Measurements from ENCODE around the gene IL6R. TPM values are rescaled to one million over a fixed set of nuclear protein-coding genes. Genes with fewer than 3 reads are reported as not detected.
"Not testable (repeated sequence)": the region's sequence is repeated elsewhere in the genome, so short reads cannot be mapped to it uniquely, and the experiment has no call there.

IL6R gene
- total RNA-seq, 5 donors from 2014 or later (not counting 1 experiment from before 2014, with no cell fraction given): 76.0 to 87.9 (median 80.8) TPM

- Histone ChIP-seq H3K27me3 (replicated peaks in 1 of 2; ENCODE audit: control insufficient read depth in 2 of 2, extremely low read depth in 1 of 2, insufficient read depth in 2 of 2, low read length in 1 of 2) (no peaks in the 10 kb centered on the region), H3K4me3 (ENCODE audit: control insufficient read depth in 1 of 2, extremely low read depth in 1 of 2, low read length in 1 of 2) (no peak overlapping the region), H3K4me1 (ENCODE audit: control insufficient read depth in 1 of 2, extremely low read depth in 1 of 2, insufficient read depth in 2 of 2, low read length in 2 of 2) (peaks cover 19 to 78% of the 10 kb centered on the region in 2 experiments), H3K36me3 (ENCODE audit: control insufficient read depth in 2 of 2, extremely low read depth in 1 of 2, insufficient read depth in 1 of 2, low read length in 1 of 2) (peaks cover 0 to 4% of the 10 kb centered on the region in 2 donors), H3K9me3 (no peaks in the 10 kb centered on the region), H3K27ac (ENCODE audit: low read length) (peak overlapping the region; percentile 31)
- H3K4me3 Mint-ChIP-seq: peak overlapping the region in 2 of 3 donors; percentile 17 to 75
- POLR2A ChIA-PET: no interaction called here
- CTCF ChIA-PET: no interaction called here
- peak overlapping the region; percentile 88 to 97 for H3K27ac Mint-ChIP-seq
- H3K27me3 Mint-ChIP-seq: no peaks in the 10 kb centered on the region
- no peaks in the 10 kb centered on the region for H3K9me3 Mint-ChIP-seq
- WGBS (ENCODE audit: insufficient coverage): 80% methylated on average over 3 of the region's 10 CpGs
- DNase-seq (no peak), ATAC-seq (replicated peaks in 1 of 4) (no peak)
- peaks cover 10% of the 10 kb centered on the region for H3K36me3 Mint-ChIP-seq
- H3K4me1 Mint-ChIP-seq: peaks cover 92 to 94% (median 93%) of the 10 kb centered on the region in 3 donors
Measured at GRCh38 chr1:154420961-154421924, 16.1 kb downstream of the IL6R start.

DNA sequence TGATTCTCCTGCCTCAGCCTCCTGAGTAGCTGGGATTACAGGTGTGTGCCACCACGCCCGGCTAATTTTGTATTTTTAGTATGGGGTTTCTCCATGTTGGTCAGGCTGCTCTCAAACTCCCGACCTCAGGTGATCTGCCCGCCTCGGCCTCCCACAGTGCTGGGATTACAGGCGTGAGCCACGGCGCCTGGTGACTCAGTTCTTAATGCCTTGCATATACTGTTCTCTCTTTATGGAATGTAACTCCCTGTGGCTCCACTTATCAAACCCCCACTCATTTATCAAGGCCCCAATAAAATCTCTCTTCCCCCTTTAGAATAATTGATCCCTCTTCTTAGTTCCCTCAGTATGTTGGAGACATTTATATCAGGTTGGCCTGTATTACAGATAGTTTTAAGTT lies 16.9 kb downstream of the IL6R start:
- H3K27me3 ChIP-seq (replicated peaks in 1 of 2; ENCODE audit: control insufficient read depth in 2 of 2, extremely low read depth in 1 of 2, insufficient read depth in 2 of 2, low read length in 1 of 2); H3K36me3 Mint-ChIP-seq; H3K36me3 ChIP-seq (ENCODE audit: control insufficient read depth in 2 of 2, extremely low read depth in 1 of 2, insufficient read depth in 1 of 2, low read length in 1 of 2); H3K9me3 Mint-ChIP-seq; H3K27me3 Mint-ChIP-seq; POLR2A ChIA-PET; H3K4me3 ChIP-seq (ENCODE audit: control insufficient read depth in 1 of 2, extremely low read depth in 1 of 2, low read length in 1 of 2); DNase-seq; H3K27ac ChIP-seq (ENCODE audit: low read length); H3K9me3 ChIP-seq; ATAC-seq (replicated peaks in 1 of 4): not testable (repeated sequence)
- WGBS (ENCODE audit: insufficient coverage): 100% methylated on average over 3 of the region's 8 CpGs
- H3K27ac Mint-ChIP-seq: peak overlapping the region; percentile 79 to 85
- peak overlapping the region in 1 of 3 donors; percentile 45 for H3K4me3 Mint-ChIP-seq
- H3K4me1 ChIP-seq (ENCODE audit: control insufficient read depth in 1 of 2, extremely low read depth in 1 of 2, insufficient read depth in 2 of 2, low read length in 2 of 2): peaks cover 19 to 77% of the 10 kb centered on the region in 2 experiments
- H3K4me1 Mint-ChIP-seq: peaks cover 86 to 89% (median 89%) of the 10 kb centered on the region in 3 donors
- CTCF ChIA-PET: interaction anchor here in 1 of 2 donors (0.6 to 0.7 kb wide), 2 partner anchors 14 to 87 kb away, joined by 3 read pairs; no protein-coding TSS in a partner anchor

- Mint-ChIP-seq H3K36me3 (peaks cover 10% of the 10 kb centered on the region), H3K27me3 (no peaks in the 10 kb centered on the region), H3K4me1 (peaks cover 86 to 89% (median 89%) of the 10 kb centered on the region in 3 donors), H3K9me3 (no peaks in the 10 kb centered on the region), H3K4me3 (peak overlapping the region in 1 of 3 donors; percentile 45), H3K27ac (peak overlapping the region; percentile 79 to 85)
- Histone ChIP-seq H3K4me3 (ENCODE audit: control insufficient read depth in 1 of 2, extremely low read depth in 1 of 2, low read length in 1 of 2) (no peak overlapping the region), H3K4me1 (ENCODE audit: control insufficient read depth in 1 of 2, extremely low read depth in 1 of 2, insufficient read depth in 2 of 2, low read length in 2 of 2) (peaks cover 19 to 77% of the 10 kb centered on the region in 2 experiments), H3K36me3 (ENCODE audit: control insufficient read depth in 2 of 2, extremely low read depth in 1 of 2, insufficient read depth in 1 of 2, low read length in 1 of 2) (peaks cover 0 to 5% of the 10 kb centered on the region in 2 donors), H3K9me3 (no peaks in the 10 kb centered on the region), H3K27me3 (replicated peaks in 1 of 2; ENCODE audit: control insufficient read depth in 2 of 2, extremely low read depth in 1 of 2, insufficient read depth in 2 of 2, low read length in 1 of 2) (no peaks in the 10 kb centered on the region), H3K27ac (ENCODE audit: low read length) (no peak overlapping the region)
- no peak for DNase-seq
- no peak for ATAC-seq (replicated peaks in 1 of 4)
- 90% methylated on average over 8 of the region's 9 CpGs for WGBS (ENCODE audit: insufficient coverage)
- CTCF ChIA-PET: interaction anchor here (0.5 to 0.7 kb wide), 3 partner anchors 13 to 600 kb away, joined by 3 read pairs; no protein-coding TSS in a partner anchor
- POLR2A ChIA-PET: no interaction called here
Measured at GRCh38 chr1:154422521-154422920, 17.4 kb downstream of the IL6R start.

- peak overlapping the region in 2 of 3 donors; percentile 17 to 45 for H3K4me3 Mint-ChIP-seq
- H3K4me3 ChIP-seq (ENCODE audit: control insufficient read depth in 1 of 2, extremely low read depth in 1 of 2, low read length in 1 of 2): no peak overlapping the region
- H3K27ac ChIP-seq (ENCODE audit: low read length): no peak overlapping the region
- H3K9me3 ChIP-seq: no peaks in the 10 kb centered on the region
- ChIA-PET CTCF (no interaction called here), POLR2A (interaction anchor here in 1 of 2 donors (0.6 kb wide), 1 partner anchor 1663 kb away, joined by 4 read pairs; no protein-coding TSS in a partner anchor)
- peaks cover 15 to 75% of the 10 kb centered on the region in 2 experiments for H3K4me1 ChIP-seq (ENCODE audit: control insufficient read depth in 1 of 2, extremely low read depth in 1 of 2, insufficient read depth in 2 of 2, low read length in 2 of 2)
- DNase-seq: no peak
- no peaks in the 10 kb centered on the region for H3K27me3 Mint-ChIP-seq
- H3K36me3 Mint-ChIP-seq: peaks cover 9% of the 10 kb centered on the region
- WGBS (ENCODE audit: insufficient coverage): 50% methylated on average over 1 of the region's 5 CpGs
- peaks cover 88 to 91% (median 89%) of the 10 kb centered on the region in 3 donors for H3K4me1 Mint-ChIP-seq
- no peak for ATAC-seq (replicated peaks in 1 of 4)
- H3K27ac Mint-ChIP-seq: peak overlapping the region; percentile 78 to 85
- peaks cover 0 to 12% of the 10 kb centered on the region in 2 donors for H3K36me3 ChIP-seq (ENCODE audit: control insufficient read depth in 2 of 2, extremely low read depth in 1 of 2, insufficient read depth in 1 of 2, low read length in 1 of 2)
- no peaks in the 10 kb centered on the region for H3K9me3 Mint-ChIP-seq
- H3K27me3 ChIP-seq (replicated peaks in 1 of 2; ENCODE audit: control insufficient read depth in 2 of 2, extremely low read depth in 1 of 2, insufficient read depth in 2 of 2, low read length in 1 of 2): no peaks in the 10 kb centered on the region
Measured at GRCh38 chr1:154423304-154423987, 18.3 kb downstream of the IL6R start.

- DNase-seq (no peak), ATAC-seq (replicated peaks in 1 of 4) (no peak)
- H3K36me3 Mint-ChIP-seq: peaks cover 11% of the 10 kb centered on the region
- H3K27ac ChIP-seq (ENCODE audit: low read length): no peak overlapping the region
- no peaks in the 10 kb centered on the region for H3K27me3 ChIP-seq (replicated peaks in 1 of 2; ENCODE audit: control insufficient read depth in 2 of 2, extremely low read depth in 1 of 2, insufficient read depth in 2 of 2, low read length in 1 of 2)
- H3K9me3 ChIP-seq: no peaks in the 10 kb centered on the region
- peak overlapping the region; percentile 78 to 85 for H3K27ac Mint-ChIP-seq
- H3K9me3 Mint-ChIP-seq: no peaks in the 10 kb centered on the region
- no peak overlapping the region for H3K4me3 ChIP-seq (ENCODE audit: control insufficient read depth in 1 of 2, extremely low read depth in 1 of 2, low read length in 1 of 2)
- 85% methylated on average over 4 of the region's 7 CpGs for WGBS (ENCODE audit: insufficient coverage)
- H3K36me3 ChIP-seq (ENCODE audit: control insufficient read depth in 2 of 2, extremely low read depth in 1 of 2, insufficient read depth in 1 of 2, low read length in 1 of 2): peaks cover 0 to 16% of the 10 kb centered on the region in 2 donors
- POLR2A ChIA-PET: no interaction called here
- H3K27me3 Mint-ChIP-seq: no peaks in the 10 kb centered on the region
- H3K4me3 Mint-ChIP-seq: peak overlapping the region in 1 of 3 donors; percentile 45
- peaks cover 87 to 91% (median 87%) of the 10 kb centered on the region in 3 donors for H3K4me1 Mint-ChIP-seq
- H3K4me1 ChIP-seq (ENCODE audit: control insufficient read depth in 1 of 2, extremely low read depth in 1 of 2, insufficient read depth in 2 of 2, low read length in 2 of 2): peaks cover 11 to 75% of the 10 kb centered on the region in 2 experiments
- CTCF ChIA-PET: no interaction called here
Measured at GRCh38 chr1:154423988-154424326, 18.8 kb downstream of the IL6R start.

- Mint-ChIP-seq H3K4me3 (peak overlapping the region in 1 of 3 donors; percentile 25), H3K4me1 (peaks cover 75 to 88% (median 78%) of the 10 kb centered on the region in 3 donors), H3K9me3 (no peaks in the 10 kb centered on the region), H3K36me3 (peaks cover 14% of the 10 kb centered on the region), H3K27me3 (no peaks in the 10 kb centered on the region), H3K27ac (peak overlapping the region; percentile 69 to 86)
- Histone ChIP-seq H3K9me3 (no peaks in the 10 kb centered on the region), H3K4me3 (ENCODE audit: control insufficient read depth in 1 of 2, extremely low read depth in 1 of 2, low read length in 1 of 2) (no peak overlapping the region), H3K36me3 (ENCODE audit: control insufficient read depth in 2 of 2, extremely low read depth in 1 of 2, insufficient read depth in 1 of 2, low read length in 1 of 2) (peaks cover 0 to 28% of the 10 kb centered on the region in 2 donors), H3K27me3 (replicated peaks in 1 of 2; ENCODE audit: control insufficient read depth in 2 of 2, extremely low read depth in 1 of 2, insufficient read depth in 2 of 2, low read length in 1 of 2) (no peaks in the 10 kb centered on the region), H3K4me1 (ENCODE audit: control insufficient read depth in 1 of 2, extremely low read depth in 1 of 2, insufficient read depth in 2 of 2, low read length in 2 of 2) (peaks cover 2 to 75% of the 10 kb centered on the region in 2 experiments), H3K27ac (ENCODE audit: low read length) (no peak overlapping the region)
- no peak for DNase-seq
- POLR2A ChIA-PET: no interaction called here
- CTCF ChIA-PET: no interaction called here
- 77% methylated on average over 3 of the region's 6 CpGs for WGBS (ENCODE audit: insufficient coverage)
- ATAC-seq (replicated peaks in 1 of 4): no peak
Measured at GRCh38 chr1:154425172-154425571, 20.0 kb downstream of the IL6R start.
